DOHH2 (cell line): Measurements from ENCODE around the gene C8A.

Experiments used
- H3F3A ChIP-seq: fragments of 200-600 bp; sonication (generic), shearing (Covaris generic); 2 replicates; pipeline ENCODE4 v1.6.0; 2016; ENCODE audit warnings: antibody characterized with exemption, mild to moderate bottlenecking; ENCODE audit not compliant: control insufficient read depth, insufficient read depth
- H3K27ac ChIP-seq: fragments of 200-600 bp; sonication (generic); 2 replicates; pipeline ENCODE4 v1.5.1; 2014; ENCODE audit warnings: low read depth, mild to moderate bottlenecking, low read length, moderate library complexity
- H3K27me3 ChIP-seq: fragments of 200-600 bp; sonication (generic); 2 replicates; pipeline ENCODE4 v1.6.1; 2014; ENCODE audit warnings: mild to moderate bottlenecking, low read length, mixed read lengths; ENCODE audit not compliant: control insufficient read depth
- H3K36me3 ChIP-seq: fragments of 200-600 bp; sonication (generic); 2 replicates; pipeline ENCODE4 v1.6.1; 2014; ENCODE audit warnings: mild to moderate bottlenecking, low read length, moderate library complexity, mixed read lengths; ENCODE audit not compliant: control insufficient read depth
- H3K4me1 ChIP-seq: fragments of 200-600 bp; sonication (generic); 2 replicates; pipeline ENCODE4 v1.6.1; 2014; ENCODE audit warnings: mild to moderate bottlenecking, low read length, mixed read lengths; ENCODE audit not compliant: control insufficient read depth
- H3K4me2 ChIP-seq: fragments of 200-600 bp; sonication (generic); 2 replicates; pipeline ENCODE4 v1.6.0; 2014; ENCODE audit warnings: mild to moderate bottlenecking, low read length, moderate library complexity
- H3K4me3 ChIP-seq: fragments of 200-600 bp; sonication (generic); 2 replicates; pipeline ENCODE4 v1.5.1; 2014; ENCODE audit warnings: mild to moderate bottlenecking, low read length, mixed read lengths
- H3K79me2 ChIP-seq: fragments of 200-600 bp; sonication (generic); 2 replicates; pipeline ENCODE4 v1.6.1; 2014; ENCODE audit warnings: mild to moderate bottlenecking, low read length, mixed read lengths; ENCODE audit not compliant: control insufficient read depth
- H3K9me2 ChIP-seq: fragments of 200-600 bp; sonication (generic); replicated peaks from 2 replicates; pipeline ENCODE4 v1.6.1; 2014; ENCODE audit warnings: mild to moderate bottlenecking, low read length, mixed read lengths; ENCODE audit not compliant: control insufficient read depth
- H3K9me3 ChIP-seq: fragments of 200-600 bp; sonication (generic); 2 replicates; pipeline ENCODE4 v1.6.1; 2014; ENCODE audit warnings: antibody characterized with exemption, low read length, mixed read lengths; ENCODE audit not compliant: control insufficient read depth, insufficient read depth
- H4K20me1 ChIP-seq: fragments of 200-600 bp; sonication (generic); 2 replicates; pipeline ENCODE4 v1.6.0; 2014; ENCODE audit warnings: low read depth, mild to moderate bottlenecking, antibody characterized with exemption, low read length, moderate library complexity; ENCODE audit not compliant: control insufficient read depth, insufficient read depth
- CTCF ChIP-seq: fragments of 200-600 bp; sonication (generic); IDR thresholded peaks from one replicate; pipeline ENCODE4 v1.5.1; 2014; ENCODE audit warnings: antibody characterized with exemption, mild to moderate bottlenecking, low read depth, low read length; ENCODE audit not compliant: poor library complexity, severe bottlenecking
- EZH2phosphoT487 ChIP-seq: fragments of 200-600 bp; sonication (generic); IDR thresholded peaks from 2 replicates; pipeline ENCODE4 v1.6.1; 2017; ENCODE audit warnings: borderline replicate concordance, mild to moderate bottlenecking, antibody characterized with exemption, low read length, moderate library complexity, mixed read lengths

Gene C8A

GRCh38 chr1:56863265-56863992 lies 8.8 kb downstream of the C8A start:
- Histone ChIP-seq H3K27ac (no peak overlapping the region), H3K79me2 (no peaks in the 10 kb centered on the region), H3K9me3 (no peaks in the 10 kb centered on the region), H3K4me3 (no peak overlapping the region), H3K36me3 (no peaks in the 10 kb centered on the region), H3K4me2 (no peak overlapping the region), H3K4me1 (no peaks in the 10 kb centered on the region), H4K20me1 (no peaks in the 10 kb centered on the region), H3K9me2 (no peaks in the 10 kb centered on the region; the same call in 1 of the 2 replicates), H3K27me3 (no peaks in the 10 kb centered on the region), H3F3A (no peaks in the 10 kb centered on the region)
- no peak for TF ChIP-seq CTCF
- TF ChIP-seq EZH2phosphoT487: no peak

GRCh38 chr1:56864430-56864829 lies 9.8 kb downstream of the C8A start:
- Histone ChIP-seq H3K9me3 (no peaks in the 10 kb centered on the region), H3K27ac (no peak overlapping the region), H3K4me2 (no peak overlapping the region), H3F3A (no peaks in the 10 kb centered on the region), H4K20me1 (no peaks in the 10 kb centered on the region), H3K4me1 (no peaks in the 10 kb centered on the region), H3K9me2 (no peaks in the 10 kb centered on the region; the same call in 1 of the 2 replicates), H3K4me3 (no peak overlapping the region), H3K36me3 (no peaks in the 10 kb centered on the region), H3K27me3 (no peaks in the 10 kb centered on the region), H3K79me2 (no peaks in the 10 kb centered on the region)
- TF ChIP-seq EZH2phosphoT487 (no peak), CTCF (no peak)

- H3K4me2 ChIP-seq: no peak overlapping the region
These were observed 12.1 kb downstream of the C8A start for GRCh38 chr1:56866656-56867055.

More at GRCh38 chr1:56866656-56867055, 12.1 kb downstream of the C8A start:
- no peak overlapping the region for H3K4me3 ChIP-seq
- H3K36me3 ChIP-seq: no peaks in the 10 kb centered on the region
- no peaks in the 10 kb centered on the region for H3K9me3 ChIP-seq
- no peaks in the 10 kb centered on the region for H3K4me1 ChIP-seq
- no peaks in the 10 kb centered on the region for H4K20me1 ChIP-seq
- H3F3A ChIP-seq: no peaks in the 10 kb centered on the region
- no peak for TF ChIP-seq CTCF
- H3K79me2 ChIP-seq: no peaks in the 10 kb centered on the region
- no peak overlapping the region for H3K27ac ChIP-seq
- H3K27me3 ChIP-seq: no peaks in the 10 kb centered on the region
- H3K9me2 ChIP-seq: no peaks in the 10 kb centered on the region; the same call in 1 of the 2 replicates
